Suprapubic skin (tissue), 4 donors: ENCODE results near the gene BMP8A. TPM values are rescaled to one million over a fixed set of nuclear protein-coding genes. Genes with fewer than 3 reads are reported as not detected.
A peak's percentile ranks its signal among the peaks of the same experiment; 100 is the strongest.
"Not testable (repeated sequence)": the region's sequence is repeated elsewhere in the genome, so short reads cannot be mapped to it uniquely, and the experiment has no call there.

Experiments
- DNase-seq, 2 donors: peaks; one replicate each; pipeline ENCODE4 v3.0.0-alpha.2; 2019; ENCODE audit warnings: low spot score in 2 of 2
- H3K27ac ChIP-seq: fragments of 200-600 bp; sonication (generic); one replicate; pipeline ENCODE4 v1.5.1; 2019
- H3K27me3 ChIP-seq: fragments of 200-600 bp; sonication (generic); one replicate; pipeline ENCODE4 v1.5.1; 2019
- H3K36me3 ChIP-seq: fragments of 200-600 bp; sonication (generic); one replicate; pipeline ENCODE4 v1.5.1; 2019
- H3K4me1 ChIP-seq: fragments of 200-600 bp; sonication (generic); one replicate; pipeline ENCODE4 v1.5.1; 2019
- H3K4me3 ChIP-seq: fragments of 200-600 bp; sonication (generic); one replicate; pipeline ENCODE4 v1.5.1; 2019; ENCODE audit warnings: mild to moderate bottlenecking
- H3K9me3 ChIP-seq: fragments of 200-600 bp; sonication (generic); one replicate; pipeline ENCODE4 v1.5.1; 2019
- CTCF ChIP-seq, 2 donors: fragments of 200-600 bp in 1 of 2; fragments of 450-650 bp in 1 of 2; sonication (generic) in 1 of 2; IDR thresholded peaks; one replicate each; pipeline ENCODE4 v1.5.1; 2016 to 2019; ENCODE audit warnings: antibody characterized with exemption in 2 of 2, mild to moderate bottlenecking in 1 of 2, moderate library complexity in 1 of 2
- EP300 ChIP-seq: sonication (generic); formaldehyde crosslinking; IDR thresholded peaks from one replicate; pipeline ENCODE4 v1.6.1; 2017; ENCODE audit warnings: antibody characterized with exemption
- POLR2A ChIP-seq, 2 donors: fragments of 450-650 bp; IDR thresholded peaks; one replicate each; pipeline ENCODE4 v1.6.1; 2017; ENCODE audit warnings: antibody characterized with exemption in 2 of 2, mild to moderate bottlenecking in 2 of 2, moderate library complexity in 2 of 2
- POLR2AphosphoS5 ChIP-seq, 3 donors: sonication (generic); formaldehyde crosslinking; IDR thresholded peaks; one replicate each; pipeline ENCODE4 v1.6.1; 2017; ENCODE audit warnings: antibody characterized with exemption in 3 of 3
- WGBS: methylation state at CpG from one replicate; pipeline ENCODE4 v1.1.5; 2018; 5-methylcytosine and 5-hydroxymethylcytosine counted together
- total RNA-seq, 4 donors: library from RNA; depleted of rRNA; stranded (reverse); fragments of >200 nt; gene quantifications; one replicate each; pipeline ENCODE4 v1.1.0, GENCODE V29; 2016

Gene BMP8A
- total RNA-seq, 4 donors from 2014 or later = 0.38 to 1.7 TPM; not detected in 2

DNA sequence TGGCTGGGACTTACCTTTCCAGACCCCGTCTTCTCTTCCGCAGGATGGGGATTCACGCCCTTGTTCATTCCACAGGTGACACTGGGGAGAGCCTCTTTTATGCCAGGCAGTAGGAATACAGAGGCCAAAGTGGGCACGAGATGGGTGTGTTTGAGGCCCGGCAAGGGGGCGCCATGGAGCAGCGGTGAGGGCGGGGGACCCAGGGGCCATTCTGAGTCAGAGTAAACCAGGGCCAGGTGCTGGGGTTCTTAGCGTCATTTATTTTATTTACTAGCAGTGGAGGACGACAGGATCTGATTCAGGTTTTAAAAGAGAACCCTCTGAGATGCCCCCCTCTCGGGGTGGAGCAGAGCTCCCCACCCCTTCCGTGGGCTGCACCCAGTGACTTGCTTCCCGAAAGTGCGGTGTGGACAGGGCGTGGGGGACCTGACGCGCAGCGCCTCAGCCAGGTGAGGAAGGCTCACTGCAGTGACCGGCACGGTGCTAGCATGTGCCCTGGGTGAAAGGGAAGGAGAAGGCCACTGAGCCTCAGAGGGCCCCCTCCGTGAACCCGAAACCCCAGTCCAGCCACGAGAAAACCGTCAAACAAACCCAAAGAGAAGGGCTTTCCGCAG is 20.9 kb downstream of the BMP8A start:
- no CpG with 5 or more reads among the region's 25 CpGs for WGBS
- not testable (repeated sequence) for DNase-seq, H3K27ac ChIP-seq, H3K9me3 ChIP-seq, H3K4me3 ChIP-seq, H3K36me3 ChIP-seq, H3K4me1 ChIP-seq, H3K27me3 ChIP-seq

DNA sequence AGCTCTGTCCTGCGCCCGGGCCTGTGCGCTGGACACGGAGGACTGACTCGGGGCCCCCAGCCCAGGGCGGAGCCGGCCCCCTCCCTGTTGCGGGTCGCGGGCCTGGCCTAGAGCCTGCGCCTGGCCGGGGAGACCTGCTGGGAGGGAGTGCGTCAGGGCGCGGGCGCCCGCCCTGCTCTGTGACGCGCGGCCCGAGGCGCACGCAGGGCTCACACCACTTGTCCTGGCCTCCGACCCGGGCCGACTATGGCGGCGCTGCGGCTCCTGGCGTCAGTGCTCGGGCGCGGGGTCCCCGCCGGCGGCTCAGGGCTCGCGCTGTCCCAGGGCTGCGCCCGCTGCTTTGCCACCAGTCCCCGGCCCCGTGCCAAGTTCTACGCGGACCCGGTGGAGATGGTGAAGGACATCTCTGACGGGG is 23.3 kb downstream of the BMP8A start:
- DNase-seq, H3K27ac ChIP-seq, H3K9me3 ChIP-seq, H3K27me3 ChIP-seq, H3K36me3 ChIP-seq, H3K4me1 ChIP-seq: not testable (repeated sequence)
- H3K4me3 ChIP-seq = peak overlapping the region; percentile 40
- no CpG with 5 or more reads among the region's 46 CpGs for WGBS

DNA sequence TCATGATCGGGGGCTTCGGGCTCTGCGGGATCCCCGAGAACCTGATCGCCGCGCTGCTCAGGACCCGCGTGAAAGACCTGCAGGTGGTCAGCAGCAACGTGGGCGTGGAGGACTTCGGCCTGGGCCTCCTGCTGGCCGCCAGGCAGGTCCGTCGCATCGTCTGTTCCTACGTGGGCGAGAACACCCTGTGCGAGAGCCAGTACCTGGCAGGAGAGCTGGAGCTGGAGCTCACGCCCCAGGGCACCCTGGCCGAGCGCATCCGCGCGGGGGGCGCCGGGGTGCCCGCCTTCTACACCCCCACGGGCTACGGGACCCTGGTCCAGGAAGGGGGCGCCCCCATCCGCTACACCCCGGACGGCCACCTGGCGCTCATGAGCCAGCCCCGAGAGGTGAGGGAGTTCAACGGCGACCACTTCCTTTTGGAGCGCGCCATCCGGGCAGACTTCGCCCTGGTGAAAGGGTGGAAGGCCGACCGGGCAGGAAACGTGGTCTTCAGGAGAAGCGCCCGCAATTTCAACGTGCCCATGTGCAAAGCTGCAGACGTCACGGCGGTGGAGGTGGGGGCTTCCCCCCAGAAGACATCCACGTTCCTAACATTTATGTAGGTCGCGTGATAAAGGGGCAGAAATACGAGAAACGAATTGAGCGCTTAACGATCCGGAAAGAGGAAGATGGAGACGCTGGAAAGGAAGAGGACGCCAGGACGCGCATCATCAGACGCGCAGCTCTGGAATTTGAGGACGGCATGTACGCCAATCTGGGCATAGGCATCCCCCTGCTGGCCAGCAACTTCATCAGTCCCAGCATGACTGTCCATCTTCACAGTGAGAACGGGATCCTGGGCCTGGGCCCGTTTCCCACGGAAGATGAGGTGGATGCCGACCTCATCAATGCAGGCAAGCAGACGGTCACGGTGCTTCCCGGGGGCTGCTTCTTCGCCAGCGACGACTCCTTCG is 24.0 kb downstream of the BMP8A start:
- not testable (repeated sequence) for DNase-seq, H3K27me3 ChIP-seq, H3K4me1 ChIP-seq, H3K27ac ChIP-seq, H3K36me3 ChIP-seq, H3K9me3 ChIP-seq
- peak overlapping the region; percentile 40 for H3K4me3 ChIP-seq
- WGBS = 17% methylated on average over 24 of the region's 78 CpGs

GRCh38 chr1:39516841-39517240 is 25.4 kb downstream of the BMP8A start:
- not testable (repeated sequence) for H3K4me1 ChIP-seq, H3K27ac ChIP-seq, H3K36me3 ChIP-seq, H3K27me3 ChIP-seq, DNase-seq, H3K9me3 ChIP-seq, H3K4me3 ChIP-seq
- WGBS = 94% methylated on average over 4 of the region's 4 CpGs

- not testable (repeated sequence) for DNase-seq, H3K4me1 ChIP-seq, H3K27ac ChIP-seq, H3K36me3 ChIP-seq, H3K27me3 ChIP-seq, H3K4me3 ChIP-seq, H3K9me3 ChIP-seq
- 84% methylated on average over 5 of the region's 7 CpGs for WGBS
Measured at GRCh38 chr1:39517936-39518335, 26.5 kb downstream of the BMP8A start.

DNA sequence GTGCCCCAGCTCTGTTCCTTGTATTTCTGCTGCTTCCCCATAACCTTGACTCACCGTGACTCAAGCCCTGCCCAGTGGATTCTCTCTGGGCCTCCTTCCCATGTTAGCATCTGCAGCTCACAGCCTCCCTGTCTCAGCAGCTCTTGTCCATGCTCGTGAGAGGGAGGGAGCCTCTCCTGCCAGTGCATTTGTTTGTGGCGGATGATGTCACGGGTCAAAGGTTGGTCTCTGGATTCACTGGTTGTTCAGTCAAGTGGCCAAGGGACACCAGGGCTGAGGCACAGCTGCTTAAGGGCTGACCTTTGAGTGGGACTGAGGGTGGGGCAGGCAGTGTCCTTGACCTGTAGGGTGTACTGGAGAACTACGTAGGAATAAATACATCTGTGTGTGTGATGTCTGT is 27.9 kb downstream of the BMP8A start:
- not testable (repeated sequence) for H3K4me3 ChIP-seq, H3K9me3 ChIP-seq, H3K36me3 ChIP-seq, H3K4me1 ChIP-seq, H3K27ac ChIP-seq, DNase-seq, H3K27me3 ChIP-seq
- 33% methylated on average over 1 of the region's 5 CpGs for WGBS

DNA sequence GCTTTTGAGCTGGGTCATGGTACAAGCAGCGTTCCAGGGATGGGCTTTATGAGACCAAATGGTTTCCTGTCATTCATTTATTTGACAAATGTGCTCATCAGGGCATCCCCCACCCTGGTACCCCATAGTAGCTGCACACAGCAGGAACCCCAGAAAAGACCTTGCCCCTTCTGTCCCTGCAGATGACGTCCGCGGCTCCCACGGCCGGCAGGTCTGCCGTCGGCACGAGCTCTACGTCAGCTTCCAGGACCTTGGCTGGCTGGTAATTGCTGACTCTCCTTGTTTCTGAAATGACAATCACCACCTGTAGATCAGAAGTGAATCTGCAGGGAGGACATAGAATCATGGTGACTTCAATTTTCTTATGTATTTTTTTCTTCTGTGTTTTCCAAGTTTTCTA is 30.8 kb downstream of the BMP8A start:
- H3K9me3 ChIP-seq, H3K4me3 ChIP-seq, DNase-seq, H3K27ac ChIP-seq, H3K4me1 ChIP-seq, H3K27me3 ChIP-seq: not testable (repeated sequence)
- WGBS = 61% methylated on average over 8 of the region's 10 CpGs
- H3K36me3 ChIP-seq = peaks cover 12% of the 10 kb centered on the region

DNA sequence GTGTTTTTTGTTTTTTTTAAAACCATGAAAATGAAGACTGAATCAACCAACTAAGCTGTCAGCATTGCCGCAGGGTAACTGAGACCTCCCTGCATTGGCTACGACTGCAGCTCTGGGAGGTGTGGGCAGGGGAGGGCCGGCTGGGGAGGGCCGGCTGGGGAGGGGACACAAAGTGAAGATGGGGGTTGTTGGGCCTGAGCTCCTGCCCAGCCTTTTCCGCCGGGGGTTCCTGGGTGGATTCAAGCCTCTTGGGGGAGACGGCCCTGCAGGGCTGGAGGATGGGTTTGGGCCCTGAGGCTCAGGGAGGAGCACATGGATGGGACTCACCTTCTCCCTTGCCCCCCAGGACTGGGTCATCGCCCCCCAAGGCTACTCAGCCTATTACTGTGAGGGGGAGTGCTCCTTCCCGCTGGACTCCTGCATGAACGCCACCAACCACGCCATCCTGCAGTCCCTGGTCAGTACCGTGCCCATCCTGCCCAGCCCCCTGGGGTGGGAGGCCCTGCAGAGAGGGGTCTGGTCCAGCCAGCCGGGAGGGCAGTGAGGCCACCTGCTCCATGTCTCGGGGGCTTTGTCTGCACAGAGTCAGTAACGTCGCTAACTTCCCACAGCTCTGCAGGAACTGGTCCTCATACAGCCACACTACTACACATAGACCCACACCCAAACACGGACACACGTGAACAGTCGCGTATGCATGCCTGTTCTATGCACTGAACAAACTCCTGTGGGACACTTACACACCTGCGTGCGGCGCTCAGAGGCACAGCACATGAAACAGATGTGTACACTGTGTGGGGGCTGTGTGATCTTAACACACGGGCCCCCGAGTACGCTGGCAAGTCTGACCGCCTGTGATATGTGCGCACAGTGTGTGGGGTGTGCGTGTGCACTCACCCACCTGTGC is 31.5 kb downstream of the BMP8A start:
- Histone ChIP-seq H3K9me3 (no peaks in the 10 kb centered on the region), H3K4me3 (no peak overlapping the region), H3K27me3 (no peaks in the 10 kb centered on the region), H3K4me1 (no peaks in the 10 kb centered on the region), H3K27ac (no peak overlapping the region), H3K36me3 (peaks cover 19% of the 10 kb centered on the region)
- TF ChIP-seq POLR2A (IDR thresholded peaks at IDR 0.05) (no peak), EP300 (no peak), CTCF (IDR thresholded peaks at IDR 0.05) (no peak), POLR2AphosphoS5 (IDR thresholded peaks at IDR 0.05) (no peak)
- 80% methylated on average over 28 of the region's 29 CpGs for WGBS
- DNase-seq = no peak
